HUDEP-2 (cell line): ENCODE data around the gene ARID5B.

Source experiments
- DNase-seq, 76 experiments: peaks; one replicate each; lab custom pipeline; 2025; ENCODE audit not compliant: unreplicated experiment in 76 of 76; lab: John Stamatoyannopoulos, UW

The ARID5B gene

DNA sequence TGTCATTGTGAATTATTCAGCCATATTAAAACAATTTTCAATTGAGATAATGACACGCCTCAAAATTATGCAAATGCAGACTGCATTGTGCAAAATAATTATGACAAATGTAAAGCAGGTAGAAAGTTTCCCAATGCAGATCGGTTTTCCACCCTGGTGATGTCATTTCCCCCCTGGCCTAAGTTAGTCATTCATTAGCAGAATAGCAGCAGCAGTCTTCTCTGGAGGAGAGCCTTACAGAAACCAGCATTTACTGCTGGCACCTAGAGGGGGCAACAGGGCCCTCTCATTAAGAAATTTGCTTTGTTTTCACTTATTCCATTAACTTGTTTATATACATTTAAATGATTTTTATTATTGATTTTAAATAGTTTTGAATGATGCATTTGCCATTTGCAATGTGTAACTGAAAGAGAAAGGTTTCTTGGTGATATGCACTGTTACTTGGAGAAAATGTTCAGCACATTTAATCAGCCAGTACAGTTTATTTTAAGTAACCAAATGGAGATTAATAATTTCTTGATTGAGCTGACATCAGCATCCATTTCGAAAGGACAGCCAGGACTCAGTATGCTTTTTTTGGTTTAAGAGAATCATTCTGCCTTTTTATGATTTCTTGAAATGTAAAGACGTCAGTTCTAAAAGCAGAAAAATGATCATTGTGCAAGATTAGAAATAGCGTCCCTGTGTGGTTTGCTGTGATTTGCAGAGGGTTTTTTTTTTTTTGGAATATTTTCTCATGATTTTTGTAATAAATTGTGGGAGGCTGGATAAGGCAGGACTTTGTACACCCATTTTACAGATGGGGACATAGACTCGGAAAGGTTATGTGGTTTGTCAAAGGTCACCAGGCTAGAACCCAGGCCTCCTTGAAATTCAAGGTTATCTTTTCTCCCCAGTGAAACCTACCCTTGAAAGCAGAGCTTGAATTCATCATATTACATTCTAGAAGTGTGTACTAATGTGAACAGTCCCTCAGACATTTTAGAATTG, 3.5 kb downstream of the ARID5B start:
- peak in 1 of 76 experiments; percentile 16 for DNase-seq

- no peak for DNase-seq
These were observed 4.5 kb downstream of the ARID5B start for GRCh38 chr10:61905837-61906561.

DNA sequence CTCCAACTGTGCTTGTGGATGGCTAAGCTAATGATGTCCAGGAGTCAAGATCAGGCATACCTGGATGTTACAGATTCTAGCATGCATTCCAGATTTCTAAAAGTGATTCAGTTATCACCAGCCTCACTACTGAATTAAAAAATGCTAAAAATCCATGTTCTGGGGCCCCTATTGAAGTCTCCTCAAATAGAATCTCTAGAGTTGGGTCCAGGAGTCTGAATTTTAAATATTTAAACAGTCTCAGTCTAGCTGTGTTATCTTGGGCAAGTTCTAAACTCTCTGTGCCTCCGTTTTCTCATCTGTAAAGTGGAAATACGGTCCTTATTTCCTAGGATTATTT, 5.0 kb downstream of the ARID5B start:
- DNase-seq, result no peak

- DNase-seq, result no peak
These were observed 5.5 kb downstream of the ARID5B start for GRCh38 chr10:61907011-61907410.

GRCh38 chr10:61907587-61907986, 6.1 kb downstream of the ARID5B start:
- DNase-seq, result no peak

GRCh38 chr10:61910226-61910805, 8.8 kb downstream of the ARID5B start:
- DNase-seq, result no peak

GRCh38 chr10:61910894-61911293, 9.4 kb downstream of the ARID5B start:
- no peak for DNase-seq

DNA sequence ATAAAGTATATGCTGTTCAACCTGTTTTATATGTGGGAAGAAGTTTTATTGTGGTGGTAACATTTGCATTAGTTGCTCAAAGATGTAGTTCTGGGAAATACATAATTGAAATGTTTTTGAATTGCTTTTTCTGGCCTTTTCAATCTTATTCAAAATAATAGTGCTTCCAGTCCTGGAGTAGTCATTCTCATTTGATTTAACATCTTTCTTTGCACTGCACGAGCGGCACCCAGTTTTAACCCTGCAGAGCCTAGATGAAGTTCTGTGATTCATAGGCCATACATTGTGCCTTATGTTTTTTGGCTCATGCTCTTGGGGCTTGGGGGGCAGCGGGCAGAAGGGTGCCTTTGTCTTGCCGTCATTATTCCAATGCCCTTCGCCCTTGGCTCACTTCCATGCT, 9.9 kb downstream of the ARID5B start:
- no peak for DNase-seq

GRCh38 chr10:61912981-61913380, 11.5 kb downstream of the ARID5B start:
- no peak for DNase-seq

GRCh38 chr10:61918140-61918539, 16.6 kb downstream of the ARID5B start:
- no peak for DNase-seq

- DNase-seq, result no peak
These were observed 17.5 kb downstream of the ARID5B start for GRCh38 chr10:61918989-61919388.

DNA sequence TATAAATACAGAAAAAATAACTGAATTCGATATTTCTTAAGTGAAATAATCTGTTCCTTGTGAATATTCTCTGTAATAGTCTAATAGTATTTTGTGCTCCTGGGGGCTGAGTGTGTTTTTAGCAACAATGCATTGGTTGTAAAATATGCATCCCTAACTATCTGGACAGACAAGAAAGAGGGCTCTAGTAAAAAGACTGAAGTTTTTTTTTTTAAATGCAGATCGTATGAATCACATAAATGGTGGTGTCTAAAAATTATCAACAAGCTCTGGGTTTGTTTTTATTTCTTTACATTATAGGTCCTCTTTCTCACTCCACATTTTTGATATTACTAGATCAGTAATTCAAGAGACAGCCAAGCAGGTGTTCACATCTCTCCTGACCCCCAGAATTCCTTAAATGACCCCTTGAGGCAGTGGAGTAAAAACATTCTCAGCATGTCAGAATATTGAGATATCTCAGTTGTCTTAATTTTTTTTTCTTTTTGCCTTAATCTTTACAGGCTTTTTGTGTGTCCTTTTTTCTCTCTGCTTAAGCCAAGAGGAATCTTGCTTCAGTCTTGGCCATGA, 18.2 kb downstream of the ARID5B start:
- no peak for DNase-seq

DNA sequence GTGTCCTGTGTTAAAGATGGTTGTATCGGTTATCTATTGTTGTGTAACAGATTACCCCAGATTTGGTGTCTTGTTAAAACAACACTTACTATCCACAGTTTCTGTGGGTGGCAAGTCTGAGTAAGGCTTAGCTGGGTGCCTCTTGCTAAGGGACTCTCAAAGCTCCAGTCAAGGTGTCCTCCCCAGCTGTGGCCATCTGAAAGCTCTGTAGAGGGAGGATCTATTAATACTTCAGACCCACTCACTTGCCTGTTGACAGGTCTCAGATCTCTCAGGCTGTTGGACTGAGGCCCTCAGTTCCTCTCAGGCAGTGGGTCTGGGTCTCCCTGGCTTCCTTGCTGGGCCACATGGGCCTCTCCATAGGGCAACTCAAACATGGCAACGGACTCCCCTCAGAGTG, 19.6 kb downstream of the ARID5B start:
- no peak for DNase-seq

GRCh38 chr10:61923210-61923949, 21.9 kb downstream of the ARID5B start:
- no peak for DNase-seq

GRCh38 chr10:61923950-61924274, 22.4 kb downstream of the ARID5B start:
- DNase-seq, result no peak

DNA sequence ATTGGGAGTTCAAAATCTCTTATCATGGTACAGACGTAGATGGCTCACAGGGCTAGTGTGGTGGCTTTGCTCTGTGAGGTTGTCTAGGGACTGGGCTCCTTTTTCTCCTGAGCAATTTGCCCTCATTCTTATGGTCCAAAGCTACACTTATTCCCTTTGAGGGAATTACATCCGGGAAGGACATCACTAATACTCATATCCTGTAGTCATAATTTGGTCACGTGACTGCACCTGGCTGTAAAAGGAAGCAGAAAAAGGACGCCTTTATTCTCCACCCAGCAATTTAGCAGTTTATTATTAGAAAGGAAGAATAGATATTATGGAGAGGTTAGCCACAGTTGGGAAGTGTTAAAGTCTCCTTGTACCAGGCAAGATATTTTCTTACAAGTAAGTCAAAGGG, 28.1 kb downstream of the ARID5B start:
- DNase-seq, result no peak

DNA sequence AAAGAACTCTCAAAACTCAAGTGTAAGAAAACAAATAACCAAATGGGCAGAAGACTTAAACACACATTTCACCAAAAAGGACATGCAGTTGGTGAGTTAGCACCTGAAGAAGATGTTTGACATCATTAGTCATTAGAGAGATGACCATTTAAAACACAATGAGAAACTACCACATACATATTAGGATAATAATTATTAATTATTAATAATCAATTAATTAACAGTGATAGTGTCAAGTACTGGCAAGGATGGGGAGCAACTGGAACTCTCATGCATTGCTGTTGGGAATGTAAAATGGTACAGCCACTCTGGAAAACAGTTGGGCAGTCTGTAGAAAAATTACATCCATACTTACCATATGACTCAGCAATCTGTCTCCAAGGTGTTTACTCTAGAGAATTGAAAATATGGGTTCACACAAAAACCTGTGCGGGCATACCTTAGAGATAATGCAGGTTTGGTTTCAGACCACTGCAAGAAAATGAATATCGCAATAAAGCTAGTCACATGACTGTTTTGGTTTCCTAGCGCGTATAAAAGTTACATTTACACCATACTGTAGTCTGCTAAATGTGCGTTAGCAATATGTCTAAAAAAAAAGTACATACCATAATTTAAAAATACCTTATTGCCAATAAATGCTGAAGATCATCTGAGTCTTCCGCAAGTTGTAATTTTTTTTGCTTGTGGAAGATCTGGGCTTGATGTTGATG, 30.3 kb downstream of the ARID5B start:
- DNase-seq, result no peak

DNA sequence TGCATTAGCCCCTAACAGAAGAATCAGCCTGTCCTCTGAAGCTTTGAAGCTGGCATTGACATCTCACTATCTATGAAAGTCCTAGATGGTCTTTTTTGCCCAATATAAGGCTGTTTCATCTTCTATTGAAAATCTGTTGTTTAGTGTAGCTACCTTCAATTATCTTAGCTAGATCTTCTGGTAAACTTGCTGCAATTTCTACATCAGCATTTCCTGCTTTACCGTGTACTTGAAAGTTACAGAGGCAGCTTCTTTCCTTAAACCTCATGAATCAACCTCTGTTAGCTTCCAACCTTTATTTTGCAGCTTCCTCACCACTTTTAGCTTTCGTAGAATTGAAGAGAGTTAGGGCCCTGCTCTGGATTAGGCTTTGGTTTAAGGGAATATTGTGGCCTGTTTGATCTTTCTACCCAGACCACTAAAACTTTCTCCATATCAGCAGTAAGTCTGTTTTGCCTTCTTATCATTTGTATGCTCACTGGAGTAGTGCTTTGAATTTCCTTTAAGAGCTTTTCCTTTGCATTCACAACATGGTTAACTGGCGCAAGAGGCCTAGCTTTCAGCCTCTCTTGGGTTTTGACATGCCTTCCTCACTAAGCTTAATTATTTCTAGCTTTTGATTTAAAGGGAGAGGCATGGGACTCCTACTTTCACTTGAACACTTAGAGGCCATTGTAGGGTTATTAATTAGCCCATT, 32.5 kb downstream of the ARID5B start:
- DNase-seq, result no peak

DNA sequence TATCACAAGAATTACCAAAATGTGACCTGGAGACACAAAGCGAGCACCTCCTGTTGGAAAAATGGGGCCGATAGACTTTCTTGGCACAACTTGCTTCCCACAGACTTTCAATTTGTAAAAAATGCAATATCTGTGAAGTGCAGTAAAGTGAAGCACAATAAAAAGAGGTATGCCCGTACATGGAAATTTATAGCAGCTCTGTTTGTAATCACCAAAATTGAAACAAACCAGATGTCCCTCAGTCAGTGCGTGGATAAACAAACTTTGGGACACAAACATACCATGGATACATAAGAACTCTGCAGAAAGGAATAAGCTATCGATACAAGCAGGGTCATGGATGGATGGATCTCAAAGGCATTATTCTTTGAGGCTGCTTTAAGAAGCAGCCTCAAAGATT, 33.6 kb downstream of the ARID5B start:
- DNase-seq, result no peak

DNA sequence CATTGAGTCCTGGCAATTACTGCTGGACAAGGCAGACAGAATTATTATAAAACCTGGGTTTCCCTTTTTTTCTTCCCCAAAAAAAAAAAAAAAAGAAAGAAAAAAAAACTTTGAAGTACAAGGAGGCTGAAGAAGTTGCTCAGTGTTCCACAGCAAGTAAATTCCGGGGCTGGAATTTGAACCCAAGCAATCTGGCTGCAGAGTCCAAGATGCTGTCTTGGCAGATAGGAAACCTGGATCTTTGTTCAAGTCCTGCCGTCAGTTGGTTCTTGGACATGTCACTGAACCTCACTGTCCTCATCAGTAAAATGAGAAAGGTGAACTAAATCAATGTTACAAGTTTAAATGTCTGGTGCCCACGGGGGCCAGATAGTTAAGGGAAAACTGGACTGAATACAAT, 35.3 kb downstream of the ARID5B start:
- no peak for DNase-seq
